ENCODE results near the gene OXT.
"Not testable (repeated sequence)": the region's sequence is repeated elsewhere in the genome, so short reads cannot be mapped to it uniquely, and the experiment has no call there.

The OXT gene

GRCh38 chr20:3109350-3110302 lies 38.2 kb downstream of the OXT start:
- DNase-seq (ENCODE audit: low read depth in 2 of 2, low spot score in 1 of 2), result no peak

DNA sequence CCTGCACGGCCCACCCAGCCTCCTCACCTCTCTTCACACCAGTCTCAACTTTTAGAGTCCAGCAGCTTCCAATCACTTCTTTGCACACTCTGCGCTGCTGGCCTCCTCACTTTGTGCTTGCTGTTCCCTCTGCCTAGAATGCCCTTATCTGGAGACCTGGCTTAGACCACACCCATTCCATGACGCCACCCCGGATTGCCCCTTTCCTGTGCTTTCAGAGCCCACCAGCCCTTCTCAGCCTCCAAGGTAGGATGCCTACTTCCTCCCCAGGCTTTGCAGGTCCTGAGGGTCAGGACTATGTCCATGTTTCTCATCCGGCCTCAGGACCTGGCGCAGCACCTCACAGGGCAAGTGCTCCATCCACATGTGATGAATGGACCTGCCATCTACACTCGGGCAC lies 40.1 kb downstream of the OXT start:
- DNase-seq (ENCODE audit: low read depth in 2 of 2, low spot score in 1 of 2), result no peak

DNA sequence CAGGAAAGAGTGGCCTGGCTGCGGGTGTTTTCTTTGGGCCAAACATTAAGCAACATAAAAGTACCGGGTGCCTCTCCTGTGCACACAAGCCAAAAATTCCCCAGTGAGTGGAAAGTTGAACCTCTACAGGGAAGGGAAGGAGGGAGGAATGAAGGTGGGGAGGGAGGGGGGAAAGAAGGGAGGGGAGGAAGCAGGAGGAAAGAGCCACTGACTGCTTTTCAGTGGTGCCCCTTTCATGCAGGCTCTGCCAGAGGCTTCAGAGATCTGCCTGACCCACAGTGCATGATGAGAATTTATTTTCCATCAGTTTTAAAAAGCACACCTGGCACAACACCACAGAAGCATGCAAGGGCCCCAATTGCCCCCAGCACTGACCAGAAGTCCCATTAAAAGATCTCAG lies 40.6 kb downstream of the OXT start:
- no peak for DNase-seq (ENCODE audit: low read depth in 2 of 2, low spot score in 1 of 2)

DNA sequence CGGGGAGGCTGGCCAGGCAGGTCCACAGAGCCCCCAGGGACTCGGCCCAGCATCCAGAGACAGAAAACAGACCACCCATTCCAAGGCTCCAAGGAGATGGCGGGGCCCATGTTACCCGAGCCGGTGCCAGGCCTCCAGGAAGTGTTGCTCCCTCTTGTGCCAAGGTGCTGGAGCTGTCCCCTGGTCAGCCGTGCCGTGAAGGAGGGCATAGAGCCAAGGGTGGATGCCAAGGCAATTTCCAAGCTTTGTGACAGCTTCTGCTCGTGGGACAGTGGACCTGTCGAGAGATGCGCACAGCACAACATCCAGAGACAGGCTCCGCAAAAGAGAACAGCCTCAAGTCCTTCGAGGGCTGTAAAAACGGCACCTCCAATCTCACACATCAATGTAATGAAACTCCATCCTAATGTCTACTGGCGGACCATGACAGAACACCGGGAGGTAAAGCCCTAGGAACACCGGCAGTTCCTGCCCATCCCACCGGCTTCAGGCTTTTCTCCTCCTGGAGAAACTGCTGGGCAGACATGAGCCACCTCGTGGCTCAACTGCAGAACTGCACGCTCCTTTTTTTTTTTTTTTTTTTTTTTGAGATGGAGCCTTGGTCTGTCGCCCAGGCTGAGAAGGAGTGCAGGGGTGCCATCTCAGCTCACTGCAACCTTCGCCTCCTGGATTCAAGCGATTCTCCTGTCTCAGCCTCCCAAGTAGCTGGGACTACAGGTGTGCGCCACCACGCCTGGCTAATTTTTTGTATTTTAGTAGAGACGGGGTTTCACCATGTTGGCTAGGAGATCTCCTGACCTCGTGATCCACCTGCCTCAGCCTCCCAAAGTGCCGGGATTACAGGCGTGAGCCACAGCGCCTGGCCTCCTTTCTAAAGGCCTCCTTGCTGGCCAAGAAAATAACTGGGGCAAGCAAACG lies 44.0 kb downstream of the OXT start:
- DNase-seq (ENCODE audit: low read depth in 2 of 2, low spot score in 1 of 2), result no peak

DNA sequence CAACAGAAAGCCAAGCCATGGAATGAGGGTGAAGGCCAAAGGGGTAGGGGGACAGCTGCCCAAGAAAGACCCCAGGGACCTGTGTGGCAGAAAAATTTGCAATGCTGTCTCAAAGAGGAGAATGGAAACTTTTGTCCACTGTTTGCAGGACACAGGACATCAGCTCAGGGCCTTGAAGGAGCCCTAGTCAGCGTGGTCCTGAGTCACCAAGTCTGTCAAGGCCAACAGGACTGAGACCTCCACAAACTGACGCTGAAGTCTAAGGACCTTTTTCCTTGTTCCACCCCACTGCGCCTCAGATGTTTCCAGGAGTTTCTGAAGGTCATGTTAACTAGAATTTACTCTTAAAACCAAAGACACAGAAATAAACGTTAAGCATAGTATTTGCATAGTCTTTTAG lies 44.9 kb downstream of the OXT start:
- no peak for DNase-seq (ENCODE audit: low read depth in 2 of 2, low spot score in 1 of 2)

GRCh38 chr20:3117839-3118379 lies 46.5 kb downstream of the OXT start:
- DNase-seq (ENCODE audit: low read depth in 2 of 2, low spot score in 1 of 2), result not testable (repeated sequence)

DNA sequence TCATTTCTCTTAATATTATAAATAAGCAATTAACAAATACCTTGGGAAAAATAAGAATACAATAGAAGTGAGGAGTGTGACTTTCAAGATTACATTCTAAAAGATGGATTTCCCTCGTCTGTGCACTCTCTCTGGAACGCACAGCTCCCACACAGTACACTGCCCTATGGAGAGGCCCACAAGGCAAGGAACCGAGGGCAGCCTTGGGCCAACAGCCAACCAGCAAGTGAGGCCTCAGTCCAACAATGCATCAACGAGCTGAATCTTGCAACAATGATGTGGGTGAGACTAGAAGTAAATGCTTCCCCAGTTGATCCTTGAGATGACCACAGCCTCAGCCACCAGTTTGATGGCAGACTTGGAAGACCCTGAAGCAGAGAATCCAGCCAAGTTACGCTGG lies 47.6 kb downstream of the OXT start:
- no peak for DNase-seq (ENCODE audit: low read depth in 2 of 2, low spot score in 1 of 2)

- DNase-seq (ENCODE audit: low read depth in 2 of 2, low spot score in 1 of 2), result no peak
Measured at GRCh38 chr20:3121271-3121911, 50.0 kb downstream of the OXT start.
